HFFc6 (cell line): ENCODE measurements around the gene SPAG4. TPM values are rescaled to one million over a fixed set of nuclear protein-coding genes. Genes with fewer than 3 reads are reported as not detected.

ENCODE experiments used
- DNase-seq: peaks from one replicate; pipeline ENCODE4 v3.0.0-alpha.2; 2018
- H3K27ac Mint-ChIP-seq: 2 replicates; pipeline ENCODE4 v1.8.0; 2020; ENCODE audit warnings: mild to moderate bottlenecking, mixed read lengths
- H3K27me3 Mint-ChIP-seq: 2 replicates; pipeline ENCODE4 v1.8.0; 2021; ENCODE audit warnings: mild to moderate bottlenecking, moderate library complexity, mixed read lengths; ENCODE audit not compliant: insufficient read depth
- H3K36me3 Mint-ChIP-seq: 2 replicates; pipeline ENCODE4 v1.8.0; 2021; ENCODE audit warnings: low read depth, mixed read lengths
- H3K4me1 Mint-ChIP-seq: 2 replicates; pipeline ENCODE4 v1.8.0; 2020; ENCODE audit warnings: low read depth, mixed read lengths
- H3K4me3 Mint-ChIP-seq: 2 replicates; pipeline ENCODE4 v1.8.0; 2020; ENCODE audit warnings: mild to moderate bottlenecking, moderate library complexity, mixed read lengths
- H3K9me3 Mint-ChIP-seq: 2 replicates; pipeline ENCODE4 v1.8.0; 2020; ENCODE audit warnings: mild to moderate bottlenecking, mixed read lengths
- CTCF ChIP-seq: fragments of 200-600 bp; sonication (generic); IDR thresholded peaks from 2 replicates; pipeline ENCODE4 v1.5.0; 2021; ENCODE audit warnings: antibody characterized with exemption, mild to moderate bottlenecking
- total RNA-seq, 6 experiments: library from RNA; stranded (reverse); fragmentation: NEBNext Ultra II Directional; extraction: Animal tissue kit (Norgen Biotek cat#: 25700); gene quantifications; 2 replicates in 1 of 6; 3 replicates in 5 of 6; pipeline ENCODE4 v1.2.3, GENCODE V29; 2021

Gene SPAG4
- total RNA-seq, 6 experiments from 2014 or later = 2.2 to 3.6 (median 2.8) TPM

GRCh38 chr20:35669681-35670080 is 54.1 kb downstream of the SPAG4 start:
- Mint-ChIP-seq H3K27ac (no peak overlapping the region), H3K9me3 (no peaks in the 10 kb centered on the region), H3K27me3 (peaks cover under 1% of the 10 kb centered on the region), H3K4me1 (peaks cover 5% of the 10 kb centered on the region), H3K4me3 (no peak overlapping the region), H3K36me3 (peaks cover 26% of the 10 kb centered on the region)
- no peak for TF ChIP-seq CTCF
- no peak for DNase-seq

Other genes starting within 250 kb of the SPAG4 start
- 10 to 100 TPM; 38.6 to 51.1 (median 46.1) TPM for gene UQCC1, start 203.9 kb upstream of the SPAG4 start, total RNA-seq
- under 1 TPM; 0.20 to 0.47 (median 0.35) TPM for gene GDF5, start 177.6 kb upstream of the SPAG4 start, total RNA-seq
- gene CEP250, start 160.2 kb upstream of the SPAG4 start, total RNA-seq = 10 to 100 TPM; 18.3 to 26.3 (median 22.9) TPM
- gene C20orf173, start 86.2 kb upstream of the SPAG4 start, total RNA-seq = not detected
- 100 to 1,000 TPM; 231 to 275 (median 239) TPM for gene ERGIC3, start 73.8 kb upstream of the SPAG4 start, total RNA-seq
- 100 to 1,000 TPM; 200 to 230 (median 213) TPM for gene CPNE1, start 49.1 kb downstream of the SPAG4 start, total RNA-seq
- 10 to 100 TPM; 61.5 to 85.3 (median 78.7) TPM for gene RBM12, start 49.1 kb downstream of the SPAG4 start, total RNA-seq
- gene NFS1, start 83.5 kb downstream of the SPAG4 start, total RNA-seq = 10 to 100 TPM; 28.6 to 40.6 (median 34.6) TPM
- 100 to 1,000 TPM; 158 to 236 (median 195) TPM for gene ROMO1, start 83.6 kb downstream of the SPAG4 start, total RNA-seq
- gene RBM39, start 126.4 kb downstream of the SPAG4 start, total RNA-seq = 100 to 1,000 TPM; 162 to 198 (median 185) TPM
- 10 to 100 TPM; 31.5 to 40.9 (median 36.2) TPM for gene PHF20, start 156.2 kb downstream of the SPAG4 start, total RNA-seq